Natural killer cell treated with Interleukin-12 subunit alpha and Interleukin-12 subunit beta and Interleukin-15 and Interleukin-18, amount 100 ng/mL, for 72 hours (primary cell): ENCODE measurements around the gene TSR3. TPM values are rescaled to one million over a fixed set of nuclear protein-coding genes. Genes with fewer than 3 reads are reported as not detected.

Source experiments
- ATAC-seq, 2 donors: fragments of 150-1000 bp; cut with Tn5 transposase in 1 of 2; sonication (Bioruptor Pico), chemical (Tn5 transposase) in 1 of 2; 2 replicates each; pipeline ENCODE4 v1.10.0; 2021
- DNase-seq: peaks from one replicate; pipeline ENCODE4 v3.0.0; 2022; ENCODE audit warnings: low spot score
- H3K27ac Mint-ChIP-seq, 2 donors: 1 replicate in 1 of 2; 2 replicates in 1 of 2; pipeline ENCODE4 v1.8.0; 2022; ENCODE audit warnings: mixed read lengths in 2 of 2, mild to moderate bottlenecking in 1 of 2, moderate library complexity in 1 of 2
- H3K27me3 Mint-ChIP-seq, 2 donors: 1 replicate in 1 of 2; 2 replicates in 1 of 2; pipeline ENCODE4 v1.8.0; 2022; ENCODE audit warnings: mixed read lengths in 2 of 2
- H3K36me3 Mint-ChIP-seq: one replicate; pipeline ENCODE4 v1.8.0; 2022; ENCODE audit warnings: mixed read lengths
- H3K4me1 Mint-ChIP-seq, 2 donors: 1 replicate in 1 of 2; 2 replicates in 1 of 2; pipeline ENCODE4 v1.8.0; 2022; ENCODE audit warnings: low read depth in 2 of 2, mixed read lengths in 2 of 2, mild to moderate bottlenecking in 1 of 2
- H3K4me3 Mint-ChIP-seq: one replicate; pipeline ENCODE4 v1.8.0; 2022; ENCODE audit warnings: mixed read lengths
- H3K9me3 Mint-ChIP-seq: 2 replicates; pipeline ENCODE4 v1.8.0; 2022; ENCODE audit warnings: mixed read lengths
- total RNA-seq, 2 donors: library from RNA; stranded (reverse); gene quantifications; one replicate each; pipeline ENCODE4 v1.2.3, GENCODE V29; 2022

TSR3 gene
- 100 to 1,000 TPM in 1 of 2 donors, 10 to 100 TPM in 1; 57.4 to 108 TPM for total RNA-seq

DNA sequence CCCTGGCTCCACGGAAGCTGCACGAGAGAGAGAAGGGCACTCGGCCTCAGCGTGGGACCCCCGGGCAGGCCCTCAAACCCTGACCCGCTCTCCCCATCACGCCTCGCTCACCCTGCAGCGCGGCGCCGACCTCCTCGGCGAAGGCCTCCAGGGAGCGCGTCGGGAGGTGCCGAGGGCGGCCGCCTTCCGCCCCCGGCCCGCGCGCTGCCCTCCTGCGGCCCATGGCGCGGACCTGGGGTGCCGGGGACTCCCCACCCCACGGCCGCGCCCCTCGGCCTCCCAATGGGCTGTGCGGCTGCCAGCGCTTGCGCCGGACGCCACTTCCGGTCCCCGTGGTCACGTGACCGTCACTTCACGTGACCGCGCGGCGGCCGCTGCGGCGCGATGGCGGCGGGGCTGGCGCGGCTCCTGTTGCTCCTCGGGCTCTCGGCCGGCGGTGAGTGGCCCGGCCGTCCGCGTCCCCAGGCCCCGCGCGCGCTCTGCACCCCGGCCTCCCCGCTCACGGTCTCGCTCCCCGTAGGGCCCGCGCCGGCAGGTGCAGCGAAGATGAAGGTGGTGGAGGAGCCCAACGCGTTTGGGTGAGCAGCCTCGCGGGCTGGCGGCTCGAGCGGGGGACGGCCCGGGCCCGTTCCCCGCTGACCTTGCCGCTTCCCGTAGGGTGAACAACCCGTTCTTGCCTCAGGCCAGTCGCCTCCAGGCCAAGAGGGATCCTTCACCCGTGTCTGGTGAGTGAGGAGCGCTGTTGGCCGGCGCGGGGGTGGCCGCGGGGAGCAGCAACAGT, at the start of gene TSR3, which contains the start of gene GNPTG:
Gene TSR3 (minus strand): TSS at position 297 of the 781 bp plus-strand sequence. CDS start 74 bp downstream, at position 223.
Gene GNPTG (plus strand): TSS at position 350 of the 781 bp plus-strand sequence. CDS start 35 bp downstream, at position 385.
- H3K4me1 Mint-ChIP-seq = peaks cover 29 to 31% of the 10 kb centered on the region in 2 donors
- no peaks in the 10 kb centered on the region for H3K36me3 Mint-ChIP-seq

GRCh38 chr16:1401061-1401757, 49.5 kb upstream of the TSR3 start:
- no peak for DNase-seq
- H3K9me3 Mint-ChIP-seq = no peaks in the 10 kb centered on the region
- no peaks in the 10 kb centered on the region for H3K27me3 Mint-ChIP-seq
- no peak overlapping the region for H3K27ac Mint-ChIP-seq
- no peak for ATAC-seq
- peaks cover 0 to 7% of the 10 kb centered on the region in 2 donors for H3K4me1 Mint-ChIP-seq
- H3K4me3 Mint-ChIP-seq = no peak overlapping the region
- no peaks in the 10 kb centered on the region for H3K36me3 Mint-ChIP-seq

More for the DNA sequence above, at the start of gene TSR3, which contains the start of gene GNPTG:
- no peaks in the 10 kb centered on the region for H3K9me3 Mint-ChIP-seq
- H3K27ac Mint-ChIP-seq = peak within 1 kb of the TSS; percentile 76 to 81
- peak; percentile 95 for DNase-seq
- H3K4me3 Mint-ChIP-seq = peak within 1 kb of the TSS; percentile 87
- no peaks in the 10 kb centered on the region for H3K27me3 Mint-ChIP-seq
- ATAC-seq = peak; percentile 93 to 97

DNA sequence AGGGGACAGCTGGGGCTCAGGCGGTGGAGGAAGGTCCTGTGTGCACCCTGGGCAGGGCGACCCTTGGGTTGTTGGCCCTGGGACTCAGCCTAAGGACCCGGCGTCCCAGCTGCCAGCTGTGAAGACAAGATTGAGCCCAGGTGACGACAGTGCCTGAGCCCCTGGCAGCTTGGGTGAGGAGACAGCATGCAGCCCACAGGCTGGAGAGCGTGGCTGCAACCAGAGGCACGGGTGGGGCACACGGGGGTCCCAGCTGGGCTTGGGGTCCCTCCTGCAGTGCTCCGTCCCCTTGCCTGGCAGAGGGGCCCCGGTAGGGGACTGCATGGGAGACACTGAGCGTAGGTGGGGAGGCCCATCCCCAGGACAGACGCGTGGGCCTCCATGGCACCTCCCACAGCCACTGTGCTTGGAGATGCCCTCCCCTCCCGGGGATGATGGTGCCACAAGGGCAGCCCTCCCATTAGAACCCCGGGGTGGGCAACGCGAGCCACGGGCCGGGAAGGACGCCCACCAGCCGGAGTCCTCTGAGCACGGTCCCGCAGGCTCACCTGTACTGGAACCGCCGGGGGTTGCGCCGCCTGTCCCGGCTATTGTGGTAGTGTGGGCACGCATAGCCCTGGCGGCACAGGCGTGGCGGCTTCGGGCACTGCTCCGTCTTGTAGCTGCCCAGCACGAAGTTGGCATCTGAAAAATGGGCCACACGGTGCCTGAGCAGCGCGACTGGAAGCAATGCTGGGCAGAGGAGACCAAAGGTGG, 47.3 kb upstream of the TSR3 start:
- DNase-seq = no peak

DNA sequence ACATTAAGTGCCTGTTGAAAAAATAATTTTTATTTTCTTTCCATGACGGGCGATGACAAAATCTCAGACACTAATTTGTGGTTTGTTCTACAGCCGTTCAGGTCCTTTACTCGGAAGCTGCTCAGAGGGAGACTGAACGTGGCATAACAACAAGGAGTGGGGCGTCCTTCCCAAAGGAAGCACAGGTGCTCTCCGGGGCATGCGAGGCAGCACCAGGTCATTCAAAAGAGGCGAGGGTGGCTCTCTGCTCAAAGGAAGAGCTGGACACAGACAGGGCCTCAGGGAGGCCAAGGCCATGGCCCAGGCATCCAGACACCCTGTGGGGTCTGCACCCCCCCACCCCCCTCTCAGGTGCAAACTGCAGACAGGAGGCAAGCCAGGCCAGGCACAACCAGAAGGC, 46.7 kb upstream of the TSR3 start:
- ATAC-seq (no peak), DNase-seq (no peak)
- no peaks in the 10 kb centered on the region for H3K27me3 Mint-ChIP-seq
- no peaks in the 10 kb centered on the region for H3K36me3 Mint-ChIP-seq
- H3K9me3 Mint-ChIP-seq = no peaks in the 10 kb centered on the region
- H3K27ac Mint-ChIP-seq = no peak overlapping the region
- no peak overlapping the region for H3K4me3 Mint-ChIP-seq
- peaks cover 0 to 5% of the 10 kb centered on the region in 2 donors for H3K4me1 Mint-ChIP-seq

More for the DNA sequence above, 47.3 kb upstream of the TSR3 start:
- no peak overlapping the region for H3K4me3 Mint-ChIP-seq
- no peak overlapping the region for H3K27ac Mint-ChIP-seq
- no peaks in the 10 kb centered on the region for H3K36me3 Mint-ChIP-seq
- no peaks in the 10 kb centered on the region for H3K9me3 Mint-ChIP-seq
- no peaks in the 10 kb centered on the region for H3K27me3 Mint-ChIP-seq
- H3K4me1 Mint-ChIP-seq = peaks cover 0 to 7% of the 10 kb centered on the region in 2 donors
- ATAC-seq = peak in 1 of 2 donors; percentile 28

DNA sequence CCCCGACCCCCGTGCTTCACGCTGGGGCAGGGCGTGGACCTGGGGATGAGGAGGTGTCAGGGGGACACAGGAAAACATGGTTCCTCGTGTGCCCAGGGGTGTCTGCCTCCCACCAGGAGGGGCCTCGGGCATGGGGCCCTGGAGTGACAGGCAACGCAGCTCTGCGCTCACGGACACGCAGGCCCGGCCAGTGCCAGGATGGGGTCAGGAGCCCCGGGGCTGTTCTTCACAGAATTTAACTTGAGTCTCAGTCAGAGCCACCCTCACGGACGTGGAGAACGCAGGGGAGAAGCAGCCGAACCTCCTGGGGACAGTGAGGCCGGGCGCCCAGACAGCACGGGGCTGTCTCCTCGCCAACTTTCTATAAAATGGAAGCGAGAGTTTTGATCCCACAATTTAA, 46.1 kb upstream of the TSR3 start:
- Mint-ChIP-seq H3K27ac (no peak overlapping the region), H3K36me3 (no peaks in the 10 kb centered on the region), H3K9me3 (no peaks in the 10 kb centered on the region), H3K27me3 (no peaks in the 10 kb centered on the region), H3K4me1 (peaks cover 0 to 3% of the 10 kb centered on the region in 2 donors), H3K4me3 (no peak overlapping the region)
- DNase-seq (no peak), ATAC-seq (no peak)

DNA sequence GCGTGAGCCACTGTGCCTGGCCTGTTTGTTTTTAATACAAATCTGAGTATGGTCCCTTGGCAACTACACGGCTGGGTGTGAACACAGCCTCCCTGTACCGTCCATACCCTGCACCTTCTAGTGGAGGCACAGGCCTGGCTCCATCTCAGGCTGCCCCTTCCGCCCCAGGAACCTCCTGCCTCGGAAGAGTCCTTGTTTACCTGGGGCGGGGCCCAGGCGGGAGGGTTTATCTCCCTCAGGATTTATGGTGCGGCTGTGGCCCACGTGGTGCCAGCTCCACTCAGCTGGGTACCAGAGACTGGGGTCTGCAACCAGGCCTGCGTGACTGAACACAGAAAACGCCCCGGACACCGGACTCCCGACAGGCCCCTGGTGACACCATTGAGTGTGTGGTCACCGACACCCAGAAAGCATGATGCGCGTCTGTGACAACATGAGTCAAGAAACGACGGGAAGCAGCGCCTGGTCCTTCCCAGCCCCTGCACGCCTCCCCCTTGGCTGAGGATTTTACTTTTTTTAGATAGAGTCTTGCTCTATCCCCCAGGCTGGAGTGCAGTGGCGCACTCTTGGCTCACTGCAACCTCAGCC, 43.9 kb upstream of the TSR3 start:
- no peak overlapping the region for H3K27ac Mint-ChIP-seq
- no peak overlapping the region for H3K4me3 Mint-ChIP-seq
- H3K4me1 Mint-ChIP-seq = no peaks in the 10 kb centered on the region
- ATAC-seq (no peak), DNase-seq (no peak)
- no peaks in the 10 kb centered on the region for H3K27me3 Mint-ChIP-seq
- H3K9me3 Mint-ChIP-seq = no peaks in the 10 kb centered on the region
- no peaks in the 10 kb centered on the region for H3K36me3 Mint-ChIP-seq

- no peak overlapping the region for H3K27ac Mint-ChIP-seq
- no peak overlapping the region for H3K4me3 Mint-ChIP-seq
- H3K4me1 Mint-ChIP-seq = no peaks in the 10 kb centered on the region
- no peaks in the 10 kb centered on the region for H3K9me3 Mint-ChIP-seq
- no peaks in the 10 kb centered on the region for H3K27me3 Mint-ChIP-seq
- DNase-seq = no peak
- no peak for ATAC-seq
- H3K36me3 Mint-ChIP-seq = no peaks in the 10 kb centered on the region
Observed at GRCh38 chr16:1394367-1394951, 42.8 kb upstream of the TSR3 start.

GRCh38 chr16:1393613-1394176, 42.0 kb upstream of the TSR3 start:
- ATAC-seq (no peak), DNase-seq (no peak)
- H3K36me3 Mint-ChIP-seq = no peaks in the 10 kb centered on the region

GRCh38 chr16:1392826-1393225, 41.1 kb upstream of the TSR3 start:
- H3K9me3 Mint-ChIP-seq = no peaks in the 10 kb centered on the region
- no peak for DNase-seq
- ATAC-seq = no peak
- H3K27me3 Mint-ChIP-seq = no peaks in the 10 kb centered on the region
- H3K4me1 Mint-ChIP-seq = no peaks in the 10 kb centered on the region
- no peak overlapping the region for H3K27ac Mint-ChIP-seq
- no peaks in the 10 kb centered on the region for H3K36me3 Mint-ChIP-seq
- no peak overlapping the region for H3K4me3 Mint-ChIP-seq

More at GRCh38 chr16:1393613-1394176, 42.0 kb upstream of the TSR3 start:
- H3K4me3 Mint-ChIP-seq = no peak overlapping the region
- no peak overlapping the region for H3K27ac Mint-ChIP-seq
- H3K27me3 Mint-ChIP-seq = no peaks in the 10 kb centered on the region
- no peaks in the 10 kb centered on the region for H3K9me3 Mint-ChIP-seq
- H3K4me1 Mint-ChIP-seq = no peaks in the 10 kb centered on the region

GRCh38 chr16:1390239-1390779, 38.6 kb upstream of the TSR3 start:
- DNase-seq (no peak), ATAC-seq (no peak)
- Mint-ChIP-seq H3K9me3 (no peaks in the 10 kb centered on the region), H3K27me3 (no peaks in the 10 kb centered on the region), H3K27ac (no peak overlapping the region), H3K4me1 (no peaks in the 10 kb centered on the region), H3K4me3 (no peak overlapping the region), H3K36me3 (no peaks in the 10 kb centered on the region)

DNA sequence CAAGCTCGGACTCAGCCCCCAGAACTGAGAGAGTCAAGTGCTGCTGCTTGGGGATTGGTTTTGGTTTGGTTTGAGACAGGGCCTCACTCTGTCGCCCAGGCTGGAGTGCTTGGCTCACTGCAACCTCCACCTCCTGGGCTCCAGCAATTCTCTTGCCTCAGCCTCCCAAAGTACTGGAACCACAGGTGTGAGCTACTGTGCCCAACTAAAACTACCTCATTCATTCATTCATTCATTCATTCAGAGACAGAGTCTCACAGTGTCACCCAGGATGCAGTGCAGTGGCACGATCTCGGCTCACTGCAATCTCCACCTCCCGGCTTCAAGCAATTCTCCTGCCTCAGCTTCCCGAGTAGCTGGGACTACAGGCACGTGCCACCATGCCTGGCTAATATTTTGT, 38.1 kb upstream of the TSR3 start:
- no peak for ATAC-seq
- Mint-ChIP-seq H3K27me3 (no peaks in the 10 kb centered on the region), H3K9me3 (no peaks in the 10 kb centered on the region)

DNA sequence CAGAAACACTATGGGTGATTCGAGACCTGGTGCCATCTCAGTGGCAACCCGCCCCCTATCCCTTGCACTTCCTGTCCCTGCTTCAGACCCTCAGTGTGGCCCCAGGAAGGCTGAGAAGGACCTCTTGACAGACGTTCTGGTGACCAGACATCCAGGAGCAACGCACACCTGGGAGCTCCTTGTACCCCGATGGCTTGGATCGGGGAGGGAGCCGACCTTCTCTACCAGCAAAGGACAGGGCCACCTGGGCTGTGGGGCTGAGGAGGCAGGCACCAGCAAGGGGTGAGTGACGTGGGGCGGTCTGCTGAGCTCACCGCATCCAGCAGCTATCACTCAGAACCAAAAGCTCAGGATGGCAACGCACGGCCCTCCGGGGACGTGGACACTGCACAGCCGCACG, 35.7 kb upstream of the TSR3 start:
- Mint-ChIP-seq H3K27me3 (no peaks in the 10 kb centered on the region), H3K36me3 (no peaks in the 10 kb centered on the region), H3K4me3 (no peak overlapping the region), H3K4me1 (no peaks in the 10 kb centered on the region), H3K27ac (no peak overlapping the region), H3K9me3 (no peaks in the 10 kb centered on the region)
- ATAC-seq (peak; percentile 15 to 21), DNase-seq (peak; percentile 59)

More for the DNA sequence above, 38.1 kb upstream of the TSR3 start:
- H3K4me3 Mint-ChIP-seq = no peak overlapping the region
- H3K4me1 Mint-ChIP-seq = no peaks in the 10 kb centered on the region
- DNase-seq = no peak
- H3K27ac Mint-ChIP-seq = no peak overlapping the region
- H3K36me3 Mint-ChIP-seq = no peaks in the 10 kb centered on the region
